GM12872 (cell line): ENCODE data around the gene KHSRP.

ENCODE experiments used
- CTCF ChIP-seq: IDR thresholded peaks from 3 replicates; pipeline ENCODE4 v1.5.1; 2011; ENCODE audit warnings: low read depth, mild to moderate bottlenecking, low read length, moderate library complexity; ENCODE audit not compliant: insufficient read depth

KHSRP gene

DNA sequence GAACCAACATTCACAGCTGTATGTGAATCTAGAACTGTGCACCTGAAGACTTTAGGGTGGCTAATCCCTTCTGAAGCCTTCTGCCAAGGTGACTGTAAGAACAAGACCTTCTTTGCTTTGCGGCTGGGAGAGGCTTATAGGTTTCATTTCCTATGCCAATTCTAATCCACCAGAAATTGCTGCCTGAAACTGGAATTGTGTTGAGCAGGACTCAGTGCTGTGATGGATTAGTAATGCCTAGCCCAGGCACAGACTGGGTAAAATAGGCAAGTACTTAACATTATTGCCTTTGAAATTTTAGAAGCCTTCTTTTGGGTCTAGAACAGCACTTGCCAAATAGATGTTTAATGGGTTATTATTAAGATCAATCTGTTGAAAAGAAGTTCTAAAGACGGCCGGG, 23.4 kb upstream of the KHSRP start:
- TF ChIP-seq CTCF = no peak

DNA sequence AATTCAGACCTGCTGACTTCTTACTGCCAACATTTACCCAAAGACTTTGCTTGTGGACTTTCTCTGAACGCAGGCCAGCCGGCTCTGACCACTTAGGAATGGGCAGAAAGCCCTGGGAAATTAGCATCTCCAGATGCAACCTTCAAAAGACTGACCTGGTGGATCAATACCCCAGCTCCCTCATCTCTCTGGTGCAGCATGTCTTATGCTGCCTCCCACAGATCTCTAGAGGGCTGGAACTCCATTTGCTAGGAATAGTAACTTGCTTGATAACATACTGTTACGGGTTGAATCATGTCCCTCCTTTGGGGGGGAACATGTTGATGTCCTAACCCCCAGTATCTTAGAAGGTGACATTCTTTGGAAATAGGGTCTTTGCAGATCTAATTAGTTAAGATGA, 21.8 kb upstream of the KHSRP start:
- TF ChIP-seq CTCF = no peak

DNA sequence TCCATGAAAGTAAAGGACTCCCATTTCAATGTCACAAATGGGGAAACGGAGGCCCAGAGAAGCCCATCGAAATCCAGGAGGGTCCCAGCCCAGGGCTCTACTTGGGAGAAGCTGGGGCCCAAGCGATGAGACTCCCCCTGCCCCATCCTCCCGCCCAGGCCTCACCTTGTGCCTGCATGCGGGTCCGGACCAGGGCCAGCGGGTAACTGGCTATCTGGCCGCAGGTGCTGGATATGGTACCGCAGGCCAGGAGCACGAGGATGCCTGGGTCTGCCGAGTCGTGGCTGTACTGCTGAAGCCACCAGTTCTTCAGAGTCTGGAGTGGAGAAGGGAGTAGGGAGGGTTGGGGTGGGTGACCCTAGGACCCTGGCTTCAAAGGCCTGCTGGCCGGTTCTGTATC, 19.4 kb upstream of the KHSRP start:
- no peak for TF ChIP-seq CTCF

- TF ChIP-seq CTCF = no peak
These were observed 17.6 kb upstream of the KHSRP start for GRCh38 chr19:6442087-6442688.

- no peak for TF ChIP-seq CTCF
These were observed 16.3 kb upstream of the KHSRP start for GRCh38 chr19:6440905-6441304.

DNA sequence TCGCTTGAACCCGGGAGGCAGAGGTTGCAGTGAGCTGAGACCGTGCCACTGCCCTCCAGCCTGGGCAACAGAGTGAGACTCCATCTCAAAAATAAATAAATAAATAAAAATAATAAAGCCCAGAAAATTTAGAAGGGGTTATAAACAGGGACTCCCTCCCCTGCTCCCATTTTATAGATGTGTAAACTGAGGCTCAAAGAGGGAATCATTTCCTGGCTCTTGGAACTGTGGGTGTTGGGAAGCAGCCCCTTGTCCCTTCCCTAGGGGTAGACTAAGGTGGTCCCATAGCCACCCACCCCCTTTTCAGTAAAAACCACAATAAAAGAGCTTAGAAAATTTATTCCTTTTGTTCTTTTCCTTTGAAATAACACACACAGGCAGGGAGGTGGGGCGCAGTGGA, 15.1 kb upstream of the KHSRP start:
- no peak for TF ChIP-seq CTCF

DNA sequence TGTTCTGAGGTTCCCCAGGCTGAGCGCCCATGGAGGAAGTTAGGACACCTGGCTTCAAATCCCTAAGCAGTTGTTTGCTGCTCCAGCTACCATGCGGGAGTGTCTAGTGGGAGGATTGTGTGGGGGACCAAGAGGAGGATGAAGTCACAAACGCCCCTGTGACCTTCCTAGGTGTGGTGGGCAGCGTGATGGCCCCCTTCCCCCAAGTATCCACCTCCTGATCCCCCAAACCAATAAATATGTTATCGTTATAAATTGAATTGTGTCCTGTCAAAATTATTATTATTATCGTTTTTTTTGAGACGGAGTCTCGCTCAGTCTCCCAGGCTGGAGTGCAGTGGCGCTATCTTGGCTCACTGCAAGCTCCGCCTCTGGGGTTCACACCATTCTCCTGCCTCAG, 9.1 kb upstream of the KHSRP start, which contains the start of gene SLC25A41:
Gene SLC25A41 (minus strand): TSS at position 101 of the 400 bp plus-strand sequence. CDS start 70 bp downstream, at position 31.
- TF ChIP-seq CTCF = no peak
